Measurements from ENCODE around the gene SUSD2. TPM values are rescaled to one million over a fixed set of nuclear protein-coding genes. Genes with fewer than 3 reads are reported as not detected.

Gene SUSD2
- total RNA-seq, 2 donors from 2014 or later: 4.2 to 7.6 TPM

DNA sequence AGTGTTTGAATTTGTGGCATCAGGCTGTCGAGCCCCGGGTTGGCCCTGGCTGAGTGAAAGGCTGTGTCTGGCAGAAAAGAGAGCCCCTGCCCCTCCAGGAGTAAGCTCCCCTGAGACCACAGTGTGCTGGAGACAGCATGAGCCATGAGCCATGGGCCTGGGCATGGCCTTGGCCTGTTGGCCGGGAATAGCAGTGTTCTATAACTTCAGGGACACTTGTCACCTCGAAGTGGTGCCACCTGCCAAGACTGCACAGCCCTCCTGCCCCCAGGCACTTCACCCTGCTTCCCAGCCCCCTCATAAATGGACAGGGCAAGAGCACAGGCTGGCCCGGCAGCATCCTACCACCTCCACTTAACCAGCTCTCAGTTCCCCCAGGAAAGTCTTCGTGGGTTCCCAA, 20.7 kb upstream of the SUSD2 start:
- no peak for DNase-seq
- ATAC-seq: no peak
- Histone ChIP-seq H3K9me3 (no peaks in the 10 kb centered on the region), H3K27me3 (no peaks in the 10 kb centered on the region), H3K4me1 (peaks cover 25% of the 10 kb centered on the region), H3K4me3 (no peak overlapping the region), H3K27ac (no peak overlapping the region), H3K36me3 (replicated peaks in 1 of 2; ENCODE audit: insufficient read depth in 1 of 2, low read depth in 2 of 2) (peaks cover 0 to 3% of the 10 kb centered on the region in 2 donors)
- TF ChIP-seq, protein P1, sequence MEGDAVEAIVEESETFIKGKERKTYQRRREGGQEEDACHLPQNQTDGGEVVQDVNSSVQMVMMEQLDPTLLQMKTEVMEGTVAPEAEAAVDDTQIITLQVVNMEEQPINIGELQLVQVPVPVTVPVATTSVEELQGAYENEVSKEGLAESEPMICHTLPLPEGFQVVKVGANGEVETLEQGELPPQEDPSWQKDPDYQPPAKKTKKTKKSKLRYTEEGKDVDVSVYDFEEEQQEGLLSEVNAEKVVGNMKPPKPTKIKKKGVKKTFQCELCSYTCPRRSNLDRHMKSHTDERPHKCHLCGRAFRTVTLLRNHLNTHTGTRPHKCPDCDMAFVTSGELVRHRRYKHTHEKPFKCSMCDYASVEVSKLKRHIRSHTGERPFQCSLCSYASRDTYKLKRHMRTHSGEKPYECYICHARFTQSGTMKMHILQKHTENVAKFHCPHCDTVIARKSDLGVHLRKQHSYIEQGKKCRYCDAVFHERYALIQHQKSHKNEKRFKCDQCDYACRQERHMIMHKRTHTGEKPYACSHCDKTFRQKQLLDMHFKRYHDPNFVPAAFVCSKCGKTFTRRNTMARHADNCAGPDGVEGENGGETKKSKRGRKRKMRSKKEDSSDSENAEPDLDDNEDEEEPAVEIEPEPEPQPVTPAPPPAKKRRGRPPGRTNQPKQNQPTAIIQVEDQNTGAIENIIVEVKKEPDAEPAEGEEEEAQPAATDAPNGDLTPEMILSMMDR (IDR thresholded peaks at IDR 0.05): no peak
- TF ChIP-seq POLR2A (IDR thresholded peaks at IDR 0.05): no peak
- intact Hi-C loops (cut with DNase I): no loop called here
- WGBS, 2 donors: 63 to 67% methylated on average over 4 to 6 of the region's 6 CpGs

DNA sequence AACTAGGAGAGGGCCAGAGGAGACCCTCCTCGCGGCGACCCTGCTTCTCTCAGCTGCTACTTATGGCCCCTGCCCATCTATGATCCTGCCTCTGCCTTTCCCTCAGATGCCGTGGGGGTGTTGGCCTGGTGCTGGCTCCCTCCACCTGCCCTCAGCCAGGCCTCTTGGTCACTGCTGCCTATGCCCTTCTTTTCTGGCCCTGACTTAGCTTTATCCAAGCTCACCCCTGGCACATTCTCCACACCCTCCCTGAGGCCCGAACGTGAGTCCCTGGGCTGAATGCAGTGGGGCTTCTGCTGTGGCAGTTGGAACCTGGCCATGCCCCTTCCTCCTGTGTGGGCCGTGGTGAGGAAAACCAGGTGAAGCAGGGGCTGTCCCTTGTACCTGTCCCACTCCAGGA, 19.8 kb upstream of the SUSD2 start:
- TF ChIP-seq, protein P1 (IDR thresholded peaks at IDR 0.05): no peak
- no peak for TF ChIP-seq POLR2A (IDR thresholded peaks at IDR 0.05)
- intact Hi-C loops (cut with DNase I): no loop called here
- no peak overlapping the region for H3K4me3 ChIP-seq
- WGBS, 2 donors: 79 to 88% methylated on average over 7 of the region's 7 CpGs
- DNase-seq (no peak), ATAC-seq (no peak)
- H3K9me3 ChIP-seq: no peaks in the 10 kb centered on the region
- no peak overlapping the region for H3K27ac ChIP-seq
- H3K4me1 ChIP-seq: peaks cover 17% of the 10 kb centered on the region
- peaks cover 0 to 8% of the 10 kb centered on the region in 2 donors for H3K36me3 ChIP-seq (replicated peaks in 1 of 2; ENCODE audit: insufficient read depth in 1 of 2, low read depth in 2 of 2)
- no peaks in the 10 kb centered on the region for H3K27me3 ChIP-seq

DNA sequence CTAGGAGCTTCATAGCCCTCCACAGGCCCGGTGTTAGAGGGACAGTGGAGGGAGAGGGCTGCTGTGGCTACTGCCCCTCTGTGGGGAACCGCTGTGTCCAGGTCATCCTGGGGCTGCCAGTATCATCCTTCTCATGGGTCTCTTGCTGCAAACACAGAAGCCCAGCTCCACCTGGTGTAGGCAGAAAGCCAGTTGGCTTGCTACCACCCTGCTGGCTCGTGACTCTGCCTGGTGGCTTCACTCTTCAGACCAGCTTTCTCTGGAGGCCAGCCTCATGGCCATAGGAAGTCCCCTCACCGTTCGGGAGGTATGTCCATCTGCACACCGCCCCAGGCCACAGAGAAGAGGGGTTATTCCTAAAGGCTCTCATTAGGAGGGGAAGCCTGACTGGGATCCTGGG, 19.4 kb upstream of the SUSD2 start:
- Histone ChIP-seq H3K36me3 (replicated peaks in 1 of 2; ENCODE audit: insufficient read depth in 1 of 2, low read depth in 2 of 2) (peaks cover 0 to 11% of the 10 kb centered on the region in 2 donors), H3K27me3 (no peaks in the 10 kb centered on the region), H3K4me3 (no peak overlapping the region), H3K9me3 (no peaks in the 10 kb centered on the region), H3K27ac (no peak overlapping the region), H3K4me1 (peaks cover 13% of the 10 kb centered on the region)
- 43 to 76% methylated on average over 4 to 6 of the region's 6 CpGs for WGBS, 2 donors
- TF ChIP-seq, protein P1 (IDR thresholded peaks at IDR 0.05): peak in 1 of 7 experiments; percentile 10
- TF ChIP-seq POLR2A (IDR thresholded peaks at IDR 0.05): no peak
- intact Hi-C loops (cut with DNase I): no loop called here
- ATAC-seq (no peak), DNase-seq (peak; percentile 38 to 80 (median 66))

- Histone ChIP-seq H3K27me3 (no peaks in the 10 kb centered on the region), H3K36me3 (replicated peaks in 1 of 2; ENCODE audit: insufficient read depth in 1 of 2, low read depth in 2 of 2) (peaks cover 0 to 16% of the 10 kb centered on the region in 2 donors), H3K4me1 (peaks cover 8% of the 10 kb centered on the region), H3K27ac (no peak overlapping the region), H3K9me3 (no peaks in the 10 kb centered on the region), H3K4me3 (no peak overlapping the region)
- ATAC-seq (no peak), DNase-seq (no peak)
- TF ChIP-seq, protein P1 (IDR thresholded peaks at IDR 0.05): no peak
- TF ChIP-seq POLR2A (IDR thresholded peaks at IDR 0.05): no peak
- WGBS, 2 donors: 85% methylated on average over 6 of the region's 6 CpGs
- intact Hi-C loops (cut with DNase I): no loop called here
Observed at GRCh38 chr22:24162436-24162835, 18.9 kb upstream of the SUSD2 start.

GRCh38 chr22:24164243-24164642, 17.0 kb upstream of the SUSD2 start:
- Histone ChIP-seq H3K4me3 (no peak overlapping the region), H3K9me3 (no peaks in the 10 kb centered on the region), H3K27ac (no peak overlapping the region), H3K4me1 (peaks cover 8% of the 10 kb centered on the region), H3K27me3 (no peaks in the 10 kb centered on the region), H3K36me3 (replicated peaks in 1 of 2; ENCODE audit: insufficient read depth in 1 of 2, low read depth in 2 of 2) (peaks cover 0 to 28% of the 10 kb centered on the region in 2 donors)
- 84 to 89% methylated on average over 9 to 10 of the region's 10 CpGs for WGBS, 2 donors
- no peak for ATAC-seq
- no peak for DNase-seq
- TF ChIP-seq POLR2A (IDR thresholded peaks at IDR 0.05): no peak
- TF ChIP-seq, protein P1 (IDR thresholded peaks at IDR 0.05): no peak
- intact Hi-C loops (cut with DNase I): no loop called here
